Retina (tissue), 1 donor: ENCODE measurements around the gene HLA-F.
A peak's percentile ranks its signal among the peaks of the same experiment; 100 is the strongest.

Experiments used
- DNase-seq: peaks from one replicate; pipeline ENCODE4 v3.0.0-alpha.2; 2016

HLA-F gene

DNA sequence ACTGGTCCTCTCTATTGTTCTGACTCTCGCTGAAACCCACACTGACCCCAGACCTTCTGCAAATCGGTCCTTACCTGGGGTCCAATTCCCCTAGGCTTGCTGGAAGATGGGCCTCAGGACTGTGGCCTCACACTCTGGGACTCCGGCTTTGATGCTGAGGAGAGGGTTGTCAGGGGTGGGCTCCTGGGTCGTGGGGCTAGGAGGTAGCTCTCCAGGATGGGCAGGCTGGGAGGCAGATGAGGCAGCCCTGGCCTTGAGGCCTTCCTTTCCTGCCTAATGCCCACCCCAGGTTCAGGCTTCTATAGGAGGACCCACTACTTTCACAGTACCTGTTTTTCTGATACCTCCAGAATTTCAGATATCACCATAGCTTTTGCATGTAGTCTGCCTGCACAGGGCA is 21.4 kb downstream of the HLA-F start:
- no peak for DNase-seq

DNA sequence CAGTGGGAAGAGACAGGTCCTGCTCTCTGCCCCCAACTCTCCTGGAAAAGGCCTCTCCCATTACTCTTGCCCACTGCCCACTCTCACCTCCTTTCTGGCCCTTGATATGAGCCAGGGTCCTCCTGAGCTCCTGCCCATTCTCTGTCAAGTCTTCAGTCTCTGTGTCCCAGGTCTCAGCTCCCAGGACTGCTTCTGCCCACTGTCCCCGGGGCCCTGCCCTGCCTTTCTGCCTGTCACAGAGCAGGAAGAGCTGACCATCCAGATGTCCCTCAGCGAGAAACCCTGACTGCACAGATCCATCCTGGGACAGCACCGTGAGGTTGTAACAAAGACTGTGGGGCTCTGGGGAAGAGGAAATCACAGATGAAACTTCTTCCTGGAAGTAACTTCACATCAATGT is 22.2 kb downstream of the HLA-F start:
- DNase-seq = no peak

DNA sequence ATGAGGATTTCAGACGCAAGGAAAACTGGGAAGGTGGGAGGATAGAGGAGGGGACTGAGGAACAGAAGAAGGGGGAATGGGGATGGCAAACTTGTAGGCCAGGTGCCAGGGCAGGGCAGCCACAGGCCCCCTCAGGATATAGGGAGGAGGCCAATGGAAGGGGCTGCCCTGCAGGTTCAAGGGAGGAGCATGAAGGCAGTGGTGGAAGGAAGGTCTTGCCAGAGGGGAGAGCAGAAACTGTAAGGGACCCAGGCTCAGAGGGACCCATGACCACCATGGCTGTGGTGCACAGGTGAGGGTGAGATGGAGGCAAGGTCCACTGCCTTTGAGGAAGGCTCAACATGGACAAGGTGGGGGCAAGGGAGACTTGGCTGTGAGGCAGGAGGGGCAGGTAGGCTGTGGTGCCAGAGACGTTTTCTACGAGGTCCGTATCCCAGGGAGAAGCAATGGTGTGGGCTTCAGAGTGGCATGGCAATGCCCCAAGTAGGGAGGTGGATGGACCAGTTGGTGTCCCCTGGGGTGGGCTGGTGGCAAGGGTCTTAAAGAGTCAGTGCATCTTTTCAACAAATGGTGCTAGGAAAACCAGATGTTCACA is 22.7 kb downstream of the HLA-F start:
- no peak for DNase-seq

DNA sequence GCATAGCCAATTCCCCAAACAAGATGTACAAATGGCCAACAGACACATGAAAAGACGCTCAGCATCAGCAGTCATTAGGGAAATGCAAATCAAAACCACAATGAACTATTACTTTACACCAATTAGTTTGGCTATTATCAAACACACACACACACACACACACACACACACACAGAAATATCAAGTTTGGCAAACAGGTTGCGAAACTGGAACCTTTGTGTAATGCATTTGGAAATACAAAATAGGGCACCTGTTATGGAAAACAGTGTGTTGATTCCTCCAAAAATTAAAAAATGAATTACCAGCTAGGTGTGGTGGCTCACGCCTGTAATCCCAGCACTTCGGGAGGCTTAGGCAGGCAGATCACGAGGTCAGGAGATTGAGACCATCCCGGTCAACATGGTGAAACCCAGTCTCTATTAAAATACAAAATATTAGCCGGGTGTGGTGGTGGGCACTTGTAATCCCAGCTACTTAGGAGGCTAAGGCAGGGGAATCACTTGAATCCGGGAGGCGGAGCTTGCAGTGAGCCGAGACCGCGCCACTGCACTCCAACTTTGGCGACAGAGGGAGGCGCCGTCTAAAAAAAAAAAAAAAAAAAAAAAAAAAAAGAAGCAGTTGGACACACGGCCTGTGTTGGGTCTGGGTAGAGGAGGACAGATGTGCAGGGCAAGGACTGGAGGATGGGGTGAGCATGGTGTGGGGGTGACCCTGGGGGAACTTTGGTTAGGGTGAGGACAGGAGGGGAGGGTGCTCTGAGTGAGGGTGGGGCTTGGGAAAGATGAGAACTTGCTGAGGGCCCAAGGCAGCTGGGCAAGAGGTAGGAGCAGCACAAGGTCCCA is 23.8 kb downstream of the HLA-F start:
- DNase-seq = no peak

DNA sequence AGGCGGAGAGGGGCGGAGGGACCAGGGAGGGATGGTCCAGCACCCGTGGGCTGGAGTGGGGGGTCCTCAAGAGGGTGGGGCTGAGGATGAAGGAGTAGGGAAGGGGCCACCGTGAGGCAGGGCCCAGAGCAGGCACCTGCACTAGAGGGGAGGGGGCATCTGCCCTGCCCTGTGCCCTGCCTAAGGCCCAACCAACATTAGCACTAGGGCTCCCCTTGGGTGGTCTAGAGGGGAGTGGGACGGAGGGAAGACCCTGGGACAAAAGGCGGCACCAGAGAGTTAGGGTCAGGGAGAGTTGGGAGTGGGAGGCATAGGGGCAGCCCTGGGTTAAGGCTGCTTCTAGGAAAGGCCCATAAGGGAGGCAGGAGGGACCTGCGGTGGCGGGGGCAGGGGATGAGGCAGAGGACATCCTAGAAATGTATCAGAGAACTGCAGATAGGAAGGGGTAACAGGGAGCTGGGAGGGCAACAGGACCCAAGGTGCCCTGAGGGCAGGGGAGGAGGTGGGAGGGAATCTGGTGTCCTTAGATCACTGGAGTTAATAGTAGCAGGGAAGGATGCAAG is 24.5 kb downstream of the HLA-F start:
- DNase-seq = no peak

DNA sequence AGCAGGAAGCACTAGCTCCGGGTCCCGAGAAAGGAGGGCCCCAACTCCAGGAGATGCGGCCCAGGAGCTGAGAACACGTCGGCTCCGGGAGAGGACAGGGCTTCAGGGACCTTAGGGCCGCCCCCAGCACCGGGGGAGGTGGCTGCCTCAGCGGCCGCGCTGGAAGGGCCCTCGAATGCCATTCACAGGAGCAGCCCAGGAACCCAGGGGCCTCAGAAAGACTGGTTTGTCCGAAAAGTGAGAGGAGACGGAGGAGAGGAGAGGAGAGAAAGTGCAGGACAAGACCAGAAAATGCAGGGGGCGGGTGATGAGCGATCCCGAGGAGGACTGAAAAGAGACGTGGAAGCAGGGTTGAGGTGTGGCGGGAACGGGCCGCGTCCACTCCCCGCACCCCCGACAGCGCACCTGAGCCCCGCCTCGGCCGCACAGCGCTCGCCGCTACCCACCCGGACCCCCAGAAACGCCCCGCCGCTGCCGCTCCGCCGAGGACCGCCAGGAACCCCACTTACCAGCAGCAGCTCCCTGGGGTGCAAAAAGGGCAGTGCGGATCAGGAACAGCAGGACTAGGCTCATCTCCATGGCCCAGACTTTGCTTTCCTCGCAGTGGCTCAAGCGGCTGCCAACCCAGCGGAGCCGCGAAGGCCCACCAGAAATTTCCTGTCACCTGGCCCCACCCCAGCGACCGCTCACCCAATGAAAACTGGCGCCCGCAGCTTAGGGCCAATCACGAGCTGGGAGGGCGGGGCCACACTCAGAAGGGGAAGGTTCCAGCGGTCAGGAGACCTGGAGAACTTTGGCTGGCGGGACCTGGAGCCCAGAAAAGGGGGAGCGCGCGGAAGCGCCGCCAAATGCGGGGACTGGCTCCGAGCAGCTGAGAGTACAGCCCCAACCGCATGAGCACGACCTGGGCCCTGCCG is 25.4 kb downstream of the HLA-F start:
- peak; percentile 85 for DNase-seq

DNA sequence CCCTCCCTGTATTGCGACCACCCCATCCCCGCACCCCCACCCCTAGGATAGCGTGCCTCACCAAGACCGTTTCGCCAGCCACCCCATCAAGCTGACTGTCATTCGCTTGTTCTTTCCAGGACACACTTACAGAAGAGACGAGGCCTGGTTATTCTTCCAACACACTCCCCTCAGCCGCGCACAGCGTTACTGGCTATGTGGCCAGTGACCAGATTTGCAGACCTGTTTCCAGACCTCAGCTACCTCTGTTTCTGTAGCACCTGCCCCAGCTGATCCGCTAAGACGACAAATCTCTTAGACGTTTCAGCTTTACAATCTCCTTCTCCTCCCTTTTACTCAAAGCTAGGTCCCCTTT is 26.1 kb downstream of the HLA-F start:
- DNase-seq = no peak

DNA sequence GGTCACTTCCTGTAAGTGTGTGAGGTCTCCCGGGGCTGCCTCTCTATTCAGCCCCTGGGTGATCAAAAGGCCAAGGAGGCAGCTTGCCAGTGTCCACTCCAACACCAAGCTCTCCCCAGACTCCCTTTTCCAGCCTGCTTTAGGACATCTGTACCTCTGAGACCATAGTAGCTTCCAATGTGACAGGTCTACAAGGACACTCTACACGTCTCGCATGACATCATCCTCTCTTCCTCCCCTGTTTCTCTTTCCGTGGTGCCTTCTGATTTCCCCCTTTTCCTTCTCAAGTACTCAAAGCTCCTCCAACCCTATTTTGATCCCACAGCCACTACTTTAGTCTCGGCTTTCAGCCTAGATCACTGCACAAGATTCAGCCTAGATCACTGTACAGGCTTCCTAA is 26.4 kb downstream of the HLA-F start:
- DNase-seq = no peak

DNA sequence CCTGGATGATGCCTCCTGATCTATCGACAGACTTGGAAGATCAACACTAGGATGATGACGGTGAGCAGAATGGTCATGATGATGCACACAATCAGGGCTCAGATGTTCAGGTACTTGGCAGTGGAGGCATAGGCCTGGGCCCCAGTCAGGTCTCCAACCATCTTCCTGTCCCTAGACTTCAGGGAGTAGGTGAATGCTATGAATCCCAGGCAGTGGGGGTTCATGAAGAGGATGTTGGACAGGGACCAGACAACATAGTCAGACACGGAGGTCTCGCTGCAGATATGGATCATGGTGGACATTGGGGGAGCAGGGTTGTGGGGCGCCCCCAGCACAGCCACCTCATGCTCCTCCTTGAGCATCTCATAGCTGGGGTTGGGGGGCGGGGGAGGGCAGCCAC is 27.5 kb downstream of the HLA-F start:
- DNase-seq = no peak

DNA sequence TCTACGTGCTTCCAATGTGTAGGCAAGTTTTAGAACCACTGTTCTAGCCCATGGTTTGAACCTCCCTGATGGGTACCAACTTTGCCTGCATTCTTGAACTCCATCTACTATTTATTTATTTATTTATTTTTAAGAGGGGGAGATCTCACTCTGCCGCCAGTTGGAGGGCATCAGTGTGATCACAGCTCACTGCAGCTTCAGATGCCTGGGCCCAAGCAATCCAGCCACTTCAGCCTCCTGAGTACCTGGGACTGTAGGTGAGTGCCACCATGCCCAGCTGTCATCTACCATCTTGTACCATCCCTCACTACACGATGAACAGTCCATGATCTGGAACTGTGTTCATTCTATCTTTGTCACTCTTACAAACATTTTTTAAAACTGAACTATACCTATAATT is 28.2 kb downstream of the HLA-F start:
- no peak for DNase-seq

DNA sequence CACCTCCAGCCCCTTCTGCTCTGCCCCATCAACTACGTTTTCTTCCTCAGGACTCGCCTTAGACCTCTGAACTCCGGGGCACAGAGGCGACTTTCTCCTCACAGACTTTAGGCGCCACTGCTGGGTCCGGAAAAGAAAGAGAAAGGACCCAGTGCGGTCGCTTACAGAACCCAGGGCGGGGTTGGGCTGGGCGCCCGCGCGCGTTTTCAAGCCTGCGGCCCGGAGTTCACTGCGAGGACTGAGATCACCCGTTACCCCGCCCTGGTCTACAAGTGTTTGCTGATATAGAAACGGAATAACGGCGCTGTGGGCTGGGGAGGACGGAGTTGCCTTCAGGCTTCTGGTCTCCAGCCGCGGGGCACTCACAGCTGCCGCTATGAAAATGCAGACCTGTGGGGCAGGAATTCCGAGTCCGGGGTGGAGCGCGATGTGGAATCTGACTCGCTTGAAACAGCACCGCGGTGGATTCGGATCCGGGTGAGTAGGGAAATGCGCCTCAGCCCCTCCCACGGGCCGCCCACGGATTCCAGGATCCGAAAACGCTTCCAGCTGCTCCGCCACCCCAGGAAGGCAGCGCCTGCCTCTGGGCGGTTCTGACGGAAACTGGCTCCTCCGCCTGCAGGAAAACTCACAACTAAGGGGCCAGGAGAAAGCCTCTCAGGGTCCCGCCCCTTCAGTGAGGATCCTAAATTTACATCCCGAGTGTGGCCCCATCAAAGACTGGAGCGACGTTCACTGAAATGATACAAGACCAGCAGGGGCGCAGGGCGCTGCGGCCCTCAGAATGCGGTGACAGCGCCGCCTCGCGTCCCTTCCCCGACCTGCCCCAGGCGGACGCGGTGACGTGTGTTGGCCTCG is 29.4 kb downstream of the HLA-F start:
- peak; percentile 92 for DNase-seq

DNA sequence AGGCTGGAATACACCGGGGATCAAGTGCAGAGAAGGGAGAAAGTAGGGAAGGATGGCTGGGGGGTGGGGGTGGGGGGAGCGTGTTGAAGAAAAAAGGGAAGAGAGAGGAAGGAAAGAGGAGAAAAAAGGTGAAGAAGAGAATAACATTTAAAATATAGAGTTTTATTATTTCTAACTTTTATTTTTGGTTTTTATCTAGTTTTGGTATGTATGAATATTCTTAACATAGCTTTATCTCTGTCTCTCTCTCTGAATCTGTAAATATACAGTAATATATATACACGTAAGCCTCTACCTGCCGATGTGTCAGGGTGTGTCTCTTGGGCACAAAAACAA is 30.0 kb downstream of the HLA-F start:
- no peak for DNase-seq

DNA sequence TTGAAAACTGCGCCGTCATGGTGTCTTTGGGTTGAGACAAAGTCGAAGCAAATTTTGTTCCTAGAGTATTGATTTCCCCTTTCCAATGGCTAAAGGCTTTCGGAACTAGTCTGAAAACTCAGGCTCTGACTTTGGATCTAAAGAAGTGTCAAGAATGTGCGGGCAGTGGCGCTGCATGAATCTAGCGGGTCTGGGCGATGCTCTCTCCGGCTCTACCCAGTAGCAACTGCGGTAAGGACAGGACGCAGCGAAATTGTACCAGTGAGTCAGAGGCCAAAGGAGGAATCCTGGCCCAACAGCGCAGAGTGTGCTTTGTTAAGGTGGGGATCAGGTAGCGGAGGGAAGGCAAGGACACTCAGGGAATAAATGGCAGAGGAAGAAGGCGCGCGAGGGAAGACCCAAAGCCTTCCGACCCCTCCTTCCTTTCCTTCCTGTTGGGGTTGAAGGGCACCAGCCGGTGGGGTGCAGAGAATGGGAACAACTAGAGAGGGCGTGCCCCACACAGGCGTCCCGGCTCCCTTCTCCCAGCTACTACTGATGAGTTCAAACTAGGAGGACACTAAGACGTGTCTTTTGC is 32.1 kb downstream of the HLA-F start:
- DNase-seq = no peak

DNA sequence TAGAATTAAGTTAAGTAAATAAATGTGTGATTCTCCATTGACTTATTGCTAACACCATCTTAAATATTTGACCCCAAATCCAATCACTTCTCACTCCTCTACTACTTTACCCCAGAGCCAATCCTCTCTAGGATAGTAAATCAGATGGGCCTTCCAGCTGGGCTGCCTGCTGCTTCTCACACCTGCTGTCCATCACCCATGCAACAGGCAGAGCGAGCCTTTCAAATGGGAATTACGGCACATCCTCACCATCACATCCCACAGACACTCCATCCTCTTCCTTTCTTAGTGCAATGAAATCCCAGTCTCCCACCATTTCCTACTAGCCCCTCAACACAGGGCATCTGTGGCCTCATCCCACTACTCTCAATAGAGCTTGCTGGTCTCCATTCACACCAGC is 34.0 kb downstream of the HLA-F start:
- no peak for DNase-seq

DNA sequence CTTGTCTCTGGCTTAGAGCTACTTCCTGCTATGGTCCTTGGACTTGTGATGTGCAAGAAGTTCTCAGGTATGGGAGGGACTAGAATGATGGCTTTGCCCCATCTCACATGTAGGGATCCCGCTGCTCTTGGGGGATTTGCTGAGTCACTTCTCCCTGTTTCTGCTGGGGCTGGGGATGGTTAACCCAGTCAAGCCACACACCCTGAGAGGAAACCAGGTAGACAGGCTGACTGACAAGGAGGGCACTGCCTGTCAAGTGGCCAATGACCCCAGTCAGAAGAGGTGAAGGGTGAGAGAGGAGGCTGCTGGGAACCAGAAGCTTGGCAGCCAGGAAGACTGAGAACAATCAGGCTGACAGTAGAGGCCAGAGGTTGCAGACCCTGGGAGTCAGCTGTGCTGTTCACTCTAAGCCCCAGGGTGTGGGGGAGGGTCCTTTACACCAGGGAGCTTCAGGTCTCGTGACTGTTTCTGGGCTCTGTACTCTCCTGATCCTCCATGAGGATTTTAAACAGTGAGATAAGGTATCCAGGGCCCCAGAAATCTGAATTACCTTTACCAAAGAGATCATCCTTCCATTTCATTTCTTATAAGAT is 34.6 kb downstream of the HLA-F start:
- no peak for DNase-seq

DNA sequence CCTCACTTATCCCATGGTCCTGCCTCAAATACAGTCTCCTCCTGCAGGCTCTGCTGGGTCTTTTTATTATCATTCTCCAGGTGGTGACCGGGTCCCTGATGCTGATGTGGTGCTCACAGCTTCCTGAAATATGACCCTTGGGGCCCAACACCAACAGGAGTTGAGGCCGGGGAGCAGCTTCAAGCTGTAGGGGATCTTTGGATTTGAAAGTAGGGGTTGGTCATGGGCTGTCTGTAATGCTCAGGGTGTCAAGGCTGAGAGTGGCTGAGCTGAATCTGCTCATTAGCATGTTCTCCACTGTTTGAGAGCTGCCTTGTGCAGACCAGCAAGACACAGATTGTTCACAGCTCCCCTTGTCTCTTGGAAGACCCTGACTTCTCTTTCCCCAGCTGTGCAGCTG is 35.5 kb downstream of the HLA-F start:
- no peak for DNase-seq

DNA sequence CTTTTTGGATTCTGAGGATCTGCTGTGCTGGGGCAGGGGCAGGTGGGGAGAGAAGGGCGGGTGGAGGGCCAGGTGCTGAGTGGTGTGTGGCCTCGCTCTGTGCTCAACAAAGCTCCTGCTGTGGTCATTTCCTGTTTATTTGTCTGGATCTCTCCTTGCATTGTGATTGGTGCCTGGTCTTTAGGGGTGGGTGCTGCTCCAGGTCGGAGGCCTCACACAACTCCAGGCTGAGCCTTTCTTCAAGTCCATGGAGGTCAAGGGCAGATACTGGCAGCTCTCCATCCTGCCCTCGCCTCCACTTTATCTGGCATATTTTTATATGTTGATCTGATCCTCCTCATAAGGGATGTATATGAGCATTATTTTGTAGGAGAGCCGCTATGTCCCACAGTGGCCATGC is 36.2 kb downstream of the HLA-F start:
- DNase-seq = no peak

DNA sequence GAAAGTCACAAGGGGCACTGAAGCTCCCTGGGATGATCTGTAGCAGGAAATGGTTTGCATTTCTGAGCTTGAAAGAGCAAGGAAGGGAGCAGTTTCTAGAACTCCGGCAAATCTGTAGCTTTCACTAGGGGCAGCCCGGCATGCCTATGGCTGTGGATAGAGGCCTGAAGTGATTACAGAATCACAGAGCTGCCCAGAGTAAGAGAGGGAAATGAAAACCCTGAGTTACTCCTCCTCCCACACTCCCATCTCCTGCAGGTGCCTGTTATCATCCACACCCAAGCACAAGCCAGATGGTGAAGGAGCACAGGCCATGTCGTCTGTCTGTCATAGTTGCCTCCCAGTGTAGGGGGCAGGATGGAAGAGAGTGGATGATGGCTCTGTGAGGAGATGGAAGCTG is 37.1 kb downstream of the HLA-F start:
- no peak for DNase-seq

DNA sequence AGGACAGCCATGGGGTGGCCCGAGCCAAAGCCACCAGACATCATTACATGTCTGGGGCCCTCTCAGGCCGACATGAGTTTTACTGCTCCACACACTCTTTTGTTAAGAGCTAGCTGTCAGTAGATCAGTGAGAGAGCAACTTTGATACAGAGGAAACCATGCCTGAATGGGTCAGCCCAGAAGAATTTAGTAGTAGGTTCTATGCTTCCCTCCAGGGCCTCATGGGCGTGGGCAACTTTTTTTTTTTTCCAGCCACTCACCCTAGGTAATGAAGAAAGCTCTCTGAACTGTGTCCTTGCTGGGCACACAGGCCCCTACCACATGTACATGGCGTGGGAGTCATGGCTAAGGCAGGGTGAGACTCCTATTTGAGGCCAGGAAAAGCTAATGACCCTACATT is 38.8 kb downstream of the HLA-F start:
- DNase-seq = no peak

DNA sequence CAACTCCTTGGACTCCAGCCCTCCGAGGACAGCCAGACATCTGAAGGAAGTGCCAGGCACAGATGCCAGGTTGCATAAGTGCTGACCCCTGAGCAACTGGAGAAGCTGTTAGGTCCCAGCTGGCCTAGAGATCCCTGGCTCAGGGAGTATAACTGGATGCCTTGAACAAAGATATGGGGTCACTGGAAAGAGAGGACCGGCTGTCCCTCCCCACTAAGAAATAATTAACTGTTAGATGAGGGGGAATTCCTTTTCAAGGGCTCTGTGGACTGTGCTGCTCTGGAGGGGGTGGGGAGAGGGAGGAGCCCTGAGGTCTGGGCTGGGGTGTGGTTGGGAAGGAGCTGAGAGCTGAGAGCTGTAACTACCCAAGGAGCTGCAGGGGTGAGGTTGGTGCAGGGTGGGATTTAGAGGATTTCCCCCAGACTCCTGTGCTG is 39.6 kb downstream of the HLA-F start:
- no peak for DNase-seq

DNA sequence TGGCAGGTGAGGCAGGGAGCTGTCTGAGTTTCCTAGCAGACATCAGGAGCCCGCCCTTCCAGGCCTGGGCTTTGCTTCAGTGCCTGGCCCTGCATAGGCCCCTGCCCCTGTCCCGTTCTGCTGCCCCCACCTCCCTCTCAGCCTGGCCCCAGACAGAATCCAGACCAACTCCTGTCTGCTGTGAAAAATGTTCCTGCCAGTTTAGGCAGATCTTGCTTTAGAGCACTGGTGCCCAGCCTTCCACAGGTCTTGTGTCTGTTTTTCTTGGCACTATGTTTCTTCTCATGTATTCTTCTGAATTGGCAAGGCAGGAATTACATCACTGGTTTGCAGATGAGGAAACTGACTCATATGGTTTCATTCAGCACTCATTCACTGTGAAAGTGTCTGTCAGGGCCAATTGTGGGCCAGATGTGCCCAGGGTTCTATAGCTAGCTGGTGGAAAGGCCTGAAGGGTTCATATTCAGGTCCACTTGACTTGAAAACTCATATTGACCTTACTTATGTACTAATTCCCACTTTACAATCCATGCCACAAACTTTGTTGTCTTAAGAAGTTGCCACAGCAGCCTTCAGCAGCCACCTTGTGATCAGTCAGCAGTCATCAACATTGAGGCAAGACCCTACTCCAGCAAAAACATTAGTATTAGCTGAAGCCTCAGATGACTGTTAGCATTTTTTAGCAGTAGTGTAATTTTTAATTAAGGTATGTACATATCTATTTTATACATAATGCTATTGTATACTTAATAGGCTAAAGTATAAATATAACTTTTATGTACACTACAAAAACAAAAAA is 40.5 kb downstream of the HLA-F start:
- DNase-seq = no peak
